ENCODE data around the gene KSR1.

The KSR1 gene

GRCh38 chr17:27466376-27466742, 10.1 kb downstream of the KSR1 start:
- H3K27ac ChIP-seq (ENCODE audit: low read length): peak overlapping the region; percentile 81
- H3K36me3 ChIP-seq (ENCODE audit: insufficient read depth, low read depth, low read length): no peaks in the 10 kb centered on the region
- H3K27me3 ChIP-seq (ENCODE audit: insufficient read depth, low read length): no peaks in the 10 kb centered on the region
- H3K9ac ChIP-seq (ENCODE audit: low read depth, low read length): peak overlapping the region; percentile 50; the same call in 1 of the 2 replicates
- H3K9me3 ChIP-seq (ENCODE audit: insufficient read depth, low read depth, low read length): no peaks in the 10 kb centered on the region
- no peak overlapping the region for H3K4me3 ChIP-seq (ENCODE audit: low read length)
- peaks cover 40% of the 10 kb centered on the region for H3K4me1 ChIP-seq (ENCODE audit: insufficient read depth, low read length)

DNA sequence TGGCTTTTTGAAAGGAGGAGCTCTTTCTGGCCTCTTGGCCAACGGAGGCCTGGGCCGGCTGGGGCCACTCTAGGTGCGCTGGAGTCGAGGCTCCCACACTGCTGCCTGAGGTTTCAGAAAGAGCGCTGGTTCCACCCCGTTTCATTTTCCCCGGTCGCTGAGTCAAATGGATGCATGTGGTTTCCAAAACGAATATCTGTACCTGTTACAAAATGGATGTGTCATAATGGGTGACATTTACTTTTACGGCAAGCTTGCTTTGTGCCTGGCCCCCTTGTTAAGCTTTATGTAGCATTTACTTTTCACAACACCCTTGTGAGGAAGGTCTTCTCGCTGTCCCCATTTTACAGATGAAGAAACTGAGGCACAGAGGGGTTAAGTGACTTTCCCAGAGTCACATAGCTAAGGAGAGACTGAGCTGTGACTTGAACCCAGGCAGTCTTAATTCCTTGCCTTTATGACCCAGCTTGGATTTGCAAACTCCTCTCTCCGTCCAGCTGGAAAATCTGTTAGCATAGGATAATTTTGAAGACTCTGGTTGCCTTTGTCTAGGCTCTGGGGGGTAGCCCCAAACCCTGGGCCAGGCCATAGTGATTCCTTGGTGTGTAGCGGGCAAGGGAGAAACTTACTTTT, 10.6 kb downstream of the KSR1 start:
- Histone ChIP-seq H3K4me1 (ENCODE audit: insufficient read depth, low read length) (peaks cover 40% of the 10 kb centered on the region), H3K27ac (ENCODE audit: low read length) (peak overlapping the region; percentile 81), H3K9ac (ENCODE audit: low read depth, low read length) (peak overlapping the region; percentile 50; the same call in 1 of the 2 replicates), H3K9me3 (ENCODE audit: insufficient read depth, low read depth, low read length) (no peaks in the 10 kb centered on the region), H3K36me3 (ENCODE audit: insufficient read depth, low read depth, low read length) (no peaks in the 10 kb centered on the region), H3K4me3 (ENCODE audit: low read length) (no peak overlapping the region), H3K27me3 (ENCODE audit: insufficient read depth, low read length) (no peaks in the 10 kb centered on the region)

GRCh38 chr17:27469256-27469655, 13.0 kb downstream of the KSR1 start:
- H3K27ac ChIP-seq (ENCODE audit: low read length): no peak overlapping the region
- no peaks in the 10 kb centered on the region for H3K27me3 ChIP-seq (ENCODE audit: insufficient read depth, low read length)
- H3K4me1 ChIP-seq (ENCODE audit: insufficient read depth, low read length): peaks cover 43% of the 10 kb centered on the region
- H3K4me3 ChIP-seq (ENCODE audit: low read length): no peak overlapping the region
- H3K9me3 ChIP-seq (ENCODE audit: insufficient read depth, low read depth, low read length): no peaks in the 10 kb centered on the region
- H3K9ac ChIP-seq (ENCODE audit: low read depth, low read length): no peak overlapping the region
- no peaks in the 10 kb centered on the region for H3K36me3 ChIP-seq (ENCODE audit: insufficient read depth, low read depth, low read length)

DNA sequence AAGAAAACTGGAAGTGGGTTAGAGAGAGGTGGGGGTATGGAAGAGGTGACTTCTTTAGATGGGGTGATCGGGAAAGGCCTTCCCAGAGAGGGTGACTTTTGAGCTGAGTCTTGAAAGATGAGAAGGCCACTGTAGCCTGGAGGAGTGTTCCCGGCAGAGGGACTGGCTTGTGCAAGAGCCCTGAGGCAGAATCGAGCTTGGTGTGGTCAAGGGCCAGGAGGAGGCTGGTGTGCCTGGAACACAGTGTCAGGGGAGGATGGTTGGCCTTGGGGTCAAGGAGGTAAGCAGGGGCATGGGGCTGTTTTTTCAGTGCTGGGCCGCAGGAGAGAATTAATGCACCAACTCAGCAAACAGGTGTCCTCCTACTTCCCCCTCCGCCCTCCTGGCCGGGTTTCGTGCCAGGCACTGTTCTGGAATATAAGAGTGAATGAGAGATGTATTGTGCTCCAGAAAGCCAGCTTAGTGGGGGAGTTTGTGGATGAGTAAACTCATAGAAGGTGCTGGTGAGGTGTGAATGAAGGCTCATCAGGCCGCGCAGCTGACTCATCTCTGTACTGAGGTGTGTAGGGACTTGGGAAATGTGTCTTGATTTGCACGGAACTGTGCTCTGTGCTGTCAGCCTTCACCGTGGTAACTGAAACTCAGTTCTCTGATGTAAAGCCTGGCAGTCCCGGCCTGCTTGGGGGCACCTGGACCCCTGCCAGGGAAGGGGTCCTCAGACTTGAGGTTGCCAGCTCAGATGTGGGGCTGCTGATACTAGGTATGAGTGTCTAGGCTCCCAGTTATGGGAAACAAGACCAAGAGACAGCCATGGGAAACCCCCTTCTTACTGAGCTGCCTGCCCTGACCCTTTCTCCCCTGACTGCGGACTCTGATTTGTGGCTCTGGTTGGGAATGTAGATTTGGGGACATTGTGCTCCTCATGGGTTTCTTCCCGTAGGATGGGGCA, 15.3 kb downstream of the KSR1 start:
- Histone ChIP-seq H3K36me3 (ENCODE audit: insufficient read depth, low read depth, low read length) (no peaks in the 10 kb centered on the region), H3K9ac (ENCODE audit: low read depth, low read length) (no peak overlapping the region), H3K4me1 (ENCODE audit: insufficient read depth, low read length) (peaks cover 43% of the 10 kb centered on the region), H3K27me3 (ENCODE audit: insufficient read depth, low read length) (no peaks in the 10 kb centered on the region), H3K27ac (ENCODE audit: low read length) (no peak overlapping the region), H3K9me3 (ENCODE audit: insufficient read depth, low read depth, low read length) (no peaks in the 10 kb centered on the region), H3K4me3 (ENCODE audit: low read length) (no peak overlapping the region)

GRCh38 chr17:27473190-27473747, 17.0 kb downstream of the KSR1 start:
- Histone ChIP-seq H3K36me3 (ENCODE audit: insufficient read depth, low read depth, low read length) (no peaks in the 10 kb centered on the region), H3K9ac (ENCODE audit: low read depth, low read length) (no peak overlapping the region), H3K27me3 (ENCODE audit: insufficient read depth, low read length) (no peaks in the 10 kb centered on the region), H3K4me1 (ENCODE audit: insufficient read depth, low read length) (peaks cover 42% of the 10 kb centered on the region), H3K9me3 (ENCODE audit: insufficient read depth, low read depth, low read length) (no peaks in the 10 kb centered on the region), H3K27ac (ENCODE audit: low read length) (no peak overlapping the region), H3K4me3 (ENCODE audit: low read length) (no peak overlapping the region)

GRCh38 chr17:27473748-27474609, 17.7 kb downstream of the KSR1 start:
- Histone ChIP-seq H3K27me3 (ENCODE audit: insufficient read depth, low read length) (no peaks in the 10 kb centered on the region), H3K27ac (ENCODE audit: low read length) (no peak overlapping the region), H3K9me3 (ENCODE audit: insufficient read depth, low read depth, low read length) (no peaks in the 10 kb centered on the region), H3K9ac (ENCODE audit: low read depth, low read length) (no peak overlapping the region), H3K36me3 (ENCODE audit: insufficient read depth, low read depth, low read length) (no peaks in the 10 kb centered on the region), H3K4me1 (ENCODE audit: insufficient read depth, low read length) (peaks cover 35% of the 10 kb centered on the region), H3K4me3 (ENCODE audit: low read length) (no peak overlapping the region)

- Histone ChIP-seq H3K27ac (ENCODE audit: low read length) (no peak overlapping the region), H3K27me3 (ENCODE audit: insufficient read depth, low read length) (no peaks in the 10 kb centered on the region), H3K4me3 (ENCODE audit: low read length) (no peak overlapping the region), H3K9ac (ENCODE audit: low read depth, low read length) (no peak overlapping the region), H3K9me3 (ENCODE audit: insufficient read depth, low read depth, low read length) (no peaks in the 10 kb centered on the region), H3K4me1 (ENCODE audit: insufficient read depth, low read length) (peaks cover 34% of the 10 kb centered on the region), H3K36me3 (ENCODE audit: insufficient read depth, low read depth, low read length) (no peaks in the 10 kb centered on the region)
Observed at GRCh38 chr17:27475070-27475673, 18.9 kb downstream of the KSR1 start.

GRCh38 chr17:27475981-27476895, 20.0 kb downstream of the KSR1 start:
- no peaks in the 10 kb centered on the region for H3K36me3 ChIP-seq (ENCODE audit: insufficient read depth, low read depth, low read length)
- no peaks in the 10 kb centered on the region for H3K27me3 ChIP-seq (ENCODE audit: insufficient read depth, low read length)
- H3K4me3 ChIP-seq (ENCODE audit: low read length): no peak overlapping the region
- H3K9me3 ChIP-seq (ENCODE audit: insufficient read depth, low read depth, low read length): no peaks in the 10 kb centered on the region
- peaks cover 42% of the 10 kb centered on the region for H3K4me1 ChIP-seq (ENCODE audit: insufficient read depth, low read length)
- H3K9ac ChIP-seq (ENCODE audit: low read depth, low read length): no peak overlapping the region
- H3K27ac ChIP-seq (ENCODE audit: low read length): no peak overlapping the region

GRCh38 chr17:27477050-27477888, 21.0 kb downstream of the KSR1 start:
- Histone ChIP-seq H3K27ac (ENCODE audit: low read length) (no peak overlapping the region), H3K4me1 (ENCODE audit: insufficient read depth, low read length) (peaks cover 41% of the 10 kb centered on the region), H3K4me3 (ENCODE audit: low read length) (no peak overlapping the region), H3K9me3 (ENCODE audit: insufficient read depth, low read depth, low read length) (no peaks in the 10 kb centered on the region), H3K36me3 (ENCODE audit: insufficient read depth, low read depth, low read length) (no peaks in the 10 kb centered on the region), H3K27me3 (ENCODE audit: insufficient read depth, low read length) (no peaks in the 10 kb centered on the region), H3K9ac (ENCODE audit: low read depth, low read length) (no peak overlapping the region; the same call in 1 of the 2 replicates)

Data from iPS-20b (cell line).